Measurements from ENCODE around the gene MFN1.

The MFN1 gene

GRCh38 chr3:179398574-179399231, 51.2 kb downstream of the MFN1 start:
- Mint-ChIP-seq H3K9me3 (ENCODE audit: low read depth) (no peaks in the 10 kb centered on the region), H3K4me3 (no peak overlapping the region)

GRCh38 chr3:179401561-179401960, 54.1 kb downstream of the MFN1 start:
- no peak overlapping the region for H3K27ac Mint-ChIP-seq
- no peaks in the 10 kb centered on the region for H3K4me1 Mint-ChIP-seq (ENCODE audit: low read depth)
- no peaks in the 10 kb centered on the region for H3K27me3 Mint-ChIP-seq
- H3K4me3 Mint-ChIP-seq, result no peak overlapping the region
- no peaks in the 10 kb centered on the region for H3K9me3 Mint-ChIP-seq (ENCODE audit: low read depth)
- H3K36me3 Mint-ChIP-seq, result peaks cover 9% of the 10 kb centered on the region

More at GRCh38 chr3:179398574-179399231, 51.2 kb downstream of the MFN1 start:
- Mint-ChIP-seq H3K36me3 (peaks cover 6% of the 10 kb centered on the region), H3K4me1 (ENCODE audit: low read depth) (no peaks in the 10 kb centered on the region), H3K27me3 (no peaks in the 10 kb centered on the region), H3K27ac (no peak overlapping the region)

- H3K9me3 Mint-ChIP-seq (ENCODE audit: low read depth), result no peaks in the 10 kb centered on the region
- no peaks in the 10 kb centered on the region for H3K27me3 Mint-ChIP-seq
- H3K36me3 Mint-ChIP-seq, result peaks cover 3% of the 10 kb centered on the region
- H3K27ac Mint-ChIP-seq, result no peak overlapping the region
- no peak overlapping the region for H3K4me3 Mint-ChIP-seq
- H3K4me1 Mint-ChIP-seq (ENCODE audit: low read depth), result no peaks in the 10 kb centered on the region
Measured at GRCh38 chr3:179402963-179403362, 55.5 kb downstream of the MFN1 start.

GRCh38 chr3:179404307-179404706, 56.8 kb downstream of the MFN1 start:
- Mint-ChIP-seq H3K36me3 (peaks cover 3% of the 10 kb centered on the region), H3K4me3 (no peak overlapping the region), H3K4me1 (ENCODE audit: low read depth) (no peaks in the 10 kb centered on the region), H3K9me3 (ENCODE audit: low read depth) (no peaks in the 10 kb centered on the region), H3K27me3 (no peaks in the 10 kb centered on the region), H3K27ac (no peak overlapping the region)

- Mint-ChIP-seq H3K4me3 (no peak overlapping the region), H3K9me3 (ENCODE audit: low read depth) (no peaks in the 10 kb centered on the region), H3K27me3 (no peaks in the 10 kb centered on the region), H3K4me1 (ENCODE audit: low read depth) (no peaks in the 10 kb centered on the region), H3K27ac (no peak overlapping the region), H3K36me3 (no peaks in the 10 kb centered on the region)
Measured at GRCh38 chr3:179410331-179410730, 62.8 kb downstream of the MFN1 start.

- Mint-ChIP-seq H3K27ac (no peak overlapping the region), H3K4me1 (ENCODE audit: low read depth) (no peaks in the 10 kb centered on the region), H3K4me3 (no peak overlapping the region), H3K9me3 (ENCODE audit: low read depth) (no peaks in the 10 kb centered on the region), H3K36me3 (no peaks in the 10 kb centered on the region), H3K27me3 (no peaks in the 10 kb centered on the region)
Measured at GRCh38 chr3:179410999-179411398, 63.5 kb downstream of the MFN1 start.

GRCh38 chr3:179414804-179415203, 67.3 kb downstream of the MFN1 start:
- no peaks in the 10 kb centered on the region for H3K27me3 Mint-ChIP-seq
- H3K36me3 Mint-ChIP-seq, result peaks cover 2% of the 10 kb centered on the region
- no peaks in the 10 kb centered on the region for H3K4me1 Mint-ChIP-seq (ENCODE audit: low read depth)
- H3K27ac Mint-ChIP-seq, result no peak overlapping the region
- H3K4me3 Mint-ChIP-seq, result no peak overlapping the region
- no peaks in the 10 kb centered on the region for H3K9me3 Mint-ChIP-seq (ENCODE audit: low read depth)

- Mint-ChIP-seq H3K9me3 (ENCODE audit: low read depth) (no peaks in the 10 kb centered on the region), H3K27ac (no peak overlapping the region), H3K4me1 (ENCODE audit: low read depth) (no peaks in the 10 kb centered on the region), H3K27me3 (no peaks in the 10 kb centered on the region), H3K36me3 (peaks cover 2% of the 10 kb centered on the region), H3K4me3 (no peak overlapping the region)
Measured at GRCh38 chr3:179415377-179415776, 67.9 kb downstream of the MFN1 start.

GRCh38 chr3:179416681-179417080, 69.2 kb downstream of the MFN1 start:
- Mint-ChIP-seq H3K27me3 (no peaks in the 10 kb centered on the region), H3K9me3 (ENCODE audit: low read depth) (no peaks in the 10 kb centered on the region), H3K36me3 (peaks cover 2% of the 10 kb centered on the region), H3K4me3 (no peak overlapping the region), H3K4me1 (ENCODE audit: low read depth) (no peaks in the 10 kb centered on the region), H3K27ac (no peak overlapping the region)

- Mint-ChIP-seq H3K27ac (no peak overlapping the region), H3K36me3 (peaks cover 2% of the 10 kb centered on the region), H3K4me3 (no peak overlapping the region), H3K27me3 (no peaks in the 10 kb centered on the region), H3K9me3 (ENCODE audit: low read depth) (no peaks in the 10 kb centered on the region), H3K4me1 (ENCODE audit: low read depth) (no peaks in the 10 kb centered on the region)
Measured at GRCh38 chr3:179418610-179419009, 71.1 kb downstream of the MFN1 start.

GRCh38 chr3:179421500-179421899, 74.0 kb downstream of the MFN1 start:
- Mint-ChIP-seq H3K36me3 (peaks cover 2% of the 10 kb centered on the region), H3K4me1 (ENCODE audit: low read depth) (no peaks in the 10 kb centered on the region), H3K27me3 (no peaks in the 10 kb centered on the region), H3K27ac (no peak overlapping the region), H3K4me3 (no peak overlapping the region), H3K9me3 (ENCODE audit: low read depth) (no peaks in the 10 kb centered on the region)

- no peaks in the 10 kb centered on the region for H3K9me3 Mint-ChIP-seq (ENCODE audit: low read depth)
- H3K27me3 Mint-ChIP-seq, result no peaks in the 10 kb centered on the region
- no peak overlapping the region for H3K27ac Mint-ChIP-seq
- no peaks in the 10 kb centered on the region for H3K36me3 Mint-ChIP-seq
- H3K4me1 Mint-ChIP-seq (ENCODE audit: low read depth), result no peaks in the 10 kb centered on the region
- no peak overlapping the region for H3K4me3 Mint-ChIP-seq
Measured at GRCh38 chr3:179425075-179425474, 77.6 kb downstream of the MFN1 start.

- H3K27me3 Mint-ChIP-seq, result no peaks in the 10 kb centered on the region
- no peak overlapping the region for H3K27ac Mint-ChIP-seq
- H3K9me3 Mint-ChIP-seq (ENCODE audit: low read depth), result no peaks in the 10 kb centered on the region
- H3K36me3 Mint-ChIP-seq, result no peaks in the 10 kb centered on the region
- H3K4me1 Mint-ChIP-seq (ENCODE audit: low read depth), result no peaks in the 10 kb centered on the region
- H3K4me3 Mint-ChIP-seq, result no peak overlapping the region
Measured at GRCh38 chr3:179428876-179429548, 81.5 kb downstream of the MFN1 start.

- Mint-ChIP-seq H3K36me3 (no peaks in the 10 kb centered on the region), H3K4me3 (no peak overlapping the region), H3K27me3 (no peaks in the 10 kb centered on the region), H3K27ac (no peak overlapping the region), H3K4me1 (ENCODE audit: low read depth) (no peaks in the 10 kb centered on the region), H3K9me3 (ENCODE audit: low read depth) (no peaks in the 10 kb centered on the region)
Measured at GRCh38 chr3:179430277-179430870, 82.9 kb downstream of the MFN1 start.

- H3K4me1 Mint-ChIP-seq (ENCODE audit: low read depth), result no peaks in the 10 kb centered on the region
- H3K27me3 Mint-ChIP-seq, result no peaks in the 10 kb centered on the region
- H3K4me3 Mint-ChIP-seq, result no peak overlapping the region
- no peak overlapping the region for H3K27ac Mint-ChIP-seq
- no peaks in the 10 kb centered on the region for H3K36me3 Mint-ChIP-seq
- no peaks in the 10 kb centered on the region for H3K9me3 Mint-ChIP-seq (ENCODE audit: low read depth)
Measured at GRCh38 chr3:179432021-179432420, 84.5 kb downstream of the MFN1 start.

All from activated naive CD8-positive, alpha-beta T cell (primary cell).